Measurements from ENCODE around the gene HS6ST2. TPM values are rescaled to one million over a fixed set of nuclear protein-coding genes. Genes with fewer than 3 reads are reported as not detected.

Gene HS6ST2
- total RNA-seq, 1 experiment from 2014 or later: 7.4 TPM

GRCh38 chrX:132940727-132941327, 17.6 kb downstream of the HS6ST2 start:
- H2AFZ ChIP-seq (ENCODE audit: low read length): no peak overlapping the region
- ATAC-seq (peak; percentile 86), DNase-seq (peak; percentile 90)
- no peaks in the 10 kb centered on the region for H3K36me3 ChIP-seq (ENCODE audit: low read depth, low read length)
- no peaks in the 10 kb centered on the region for H3K9me3 ChIP-seq (ENCODE audit: low read length)
- H3K9ac ChIP-seq (ENCODE audit: low read length): peak overlapping the region; percentile 87
- peak; percentile 49 for TF ChIP-seq CTCF (conservative IDR thresholded peaks at IDR 0.05; ENCODE audit: low read depth, low read length)
- TF ChIP-seq EZH2 (IDR thresholded peaks at IDR 0.05; ENCODE audit: low read length, unreplicated experiment): no peak
- no peak for TF ChIP-seq EZH2phosphoT487 (IDR thresholded peaks at IDR 0.05; ENCODE audit: borderline replicate concordance, low read length)
- no peaks in the 10 kb centered on the region for H3F3A ChIP-seq (ENCODE audit: low read length, unreplicated experiment)
- peaks cover 26% of the 10 kb centered on the region for H3K4me1 ChIP-seq (ENCODE audit: insufficient read depth, low read length)
- peak overlapping the region; percentile 61 for H3K4me3 ChIP-seq (ENCODE audit: low read length)
- no peaks in the 10 kb centered on the region for H3K79me2 ChIP-seq (ENCODE audit: low read length)
- no TSS peak for BruUV-seq (replicated peaks)
- ChIA-PET CTCF (interaction anchor here (1.0 kb wide), 1 partner anchor 167 kb away, joined by 3 read pairs; no protein-coding TSS in a partner anchor), POLR2A (ENCODE audit: unreplicated experiment) (interaction anchor here (0.5 kb wide), 1 partner anchor 64 kb away, joined by 6 read pairs; no protein-coding TSS in a partner anchor)
- intact Hi-C loops (cut with micrococcal nuclease): loop anchor here (5.0 kb wide), 2 partner anchors 84 to 199 kb away; no protein-coding TSS in a partner anchor
- no peaks in the 10 kb centered on the region for H4K20me1 ChIP-seq (ENCODE audit: low read length)
- H3K4me2 ChIP-seq (ENCODE audit: low read length): peak overlapping the region; percentile 85
- H3K9me2 ChIP-seq (replicated peaks; ENCODE audit: low read length): no peaks in the 10 kb centered on the region
- H3K27ac ChIP-seq (ENCODE audit: low read length): peak overlapping the region; percentile 99
- no peaks in the 10 kb centered on the region for H3K27me3 ChIP-seq (ENCODE audit: low read length)

GRCh38 chrX:132933170-132933569, 25.3 kb downstream of the HS6ST2 start:
- no peak for ATAC-seq
- no TSS peak for BruUV-seq (replicated peaks)

More at GRCh38 chrX:132933170-132933569, 25.3 kb downstream of the HS6ST2 start:
- ChIA-PET CTCF (no interaction called here), POLR2A (ENCODE audit: unreplicated experiment) (interaction anchor here (0.7 kb wide), 1 partner anchor 53 kb away, joined by 5 read pairs; no protein-coding TSS in a partner anchor)
- Histone ChIP-seq H4K20me1 (ENCODE audit: low read length) (no peaks in the 10 kb centered on the region), H3F3A (ENCODE audit: low read length, unreplicated experiment) (no peaks in the 10 kb centered on the region), H3K4me1 (ENCODE audit: insufficient read depth, low read length) (no peaks in the 10 kb centered on the region), H3K4me2 (ENCODE audit: low read length) (no peak overlapping the region), H3K79me2 (ENCODE audit: low read length) (no peaks in the 10 kb centered on the region), H3K9ac (ENCODE audit: low read length) (no peak overlapping the region), H3K9me2 (replicated peaks; ENCODE audit: low read length) (no peaks in the 10 kb centered on the region), H3K36me3 (ENCODE audit: low read depth, low read length) (no peaks in the 10 kb centered on the region), H3K27ac (ENCODE audit: low read length) (no peak overlapping the region), H3K4me3 (ENCODE audit: low read length) (no peak overlapping the region), H2AFZ (ENCODE audit: low read length) (no peak overlapping the region), H3K9me3 (ENCODE audit: low read length) (no peaks in the 10 kb centered on the region), H3K27me3 (ENCODE audit: low read length) (no peaks in the 10 kb centered on the region)
- DNase-seq: no peak
- intact Hi-C loops (cut with micrococcal nuclease): no loop called here
- TF ChIP-seq CTCF (conservative IDR thresholded peaks at IDR 0.05; ENCODE audit: low read depth, low read length) (no peak), EZH2phosphoT487 (IDR thresholded peaks at IDR 0.05; ENCODE audit: borderline replicate concordance, low read length) (no peak), EZH2 (IDR thresholded peaks at IDR 0.05; ENCODE audit: low read length, unreplicated experiment) (no peak)
